ENCODE results near the gene ARMH2. TPM values are rescaled to one million over a fixed set of nuclear protein-coding genes. Genes with fewer than 3 reads are reported as not detected.

Gene ARMH2
- total RNA-seq = not detected in 2 replicates

DNA sequence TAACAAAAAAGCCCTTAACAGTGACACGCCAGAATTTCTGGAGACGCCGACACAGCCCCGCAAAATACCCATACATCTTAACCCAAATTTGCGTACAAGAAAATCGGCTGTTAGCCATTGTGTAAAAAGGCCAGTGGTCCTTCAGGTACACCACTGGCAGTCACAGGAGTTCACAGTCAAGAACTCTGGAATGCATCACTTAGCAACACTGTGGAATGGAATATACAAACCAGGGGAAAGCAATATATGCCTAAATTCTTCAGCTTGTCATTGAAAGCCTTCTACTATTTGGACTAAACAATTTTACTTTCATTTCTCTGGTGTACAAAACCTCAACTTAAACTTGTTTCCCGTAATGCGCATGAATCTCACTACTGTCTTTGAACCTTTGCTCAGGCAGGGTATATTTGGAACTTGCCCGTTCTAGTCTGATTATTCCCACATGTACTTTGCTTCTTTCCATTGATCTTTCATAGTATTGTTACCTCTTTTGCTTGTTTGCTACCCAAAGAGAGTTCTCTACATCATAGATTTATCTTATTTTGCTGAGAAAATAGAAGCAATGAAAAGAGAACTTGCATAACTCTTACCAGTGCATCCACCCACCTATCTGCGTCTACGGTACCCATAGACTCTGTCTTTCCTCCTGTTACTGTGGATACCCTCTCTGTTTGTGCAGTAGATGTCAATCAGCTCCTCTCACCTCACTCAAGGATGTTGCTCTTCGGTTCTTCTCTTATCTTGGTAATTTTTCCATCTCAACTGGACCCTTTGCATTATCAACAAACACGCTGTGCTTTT lies at the start of gene ARMH2:
ARMH2 (minus strand) TSS at position 178 of the 801 bp plus-strand sequence; CDS start at position 118, 60 bp downstream.

DNA sequence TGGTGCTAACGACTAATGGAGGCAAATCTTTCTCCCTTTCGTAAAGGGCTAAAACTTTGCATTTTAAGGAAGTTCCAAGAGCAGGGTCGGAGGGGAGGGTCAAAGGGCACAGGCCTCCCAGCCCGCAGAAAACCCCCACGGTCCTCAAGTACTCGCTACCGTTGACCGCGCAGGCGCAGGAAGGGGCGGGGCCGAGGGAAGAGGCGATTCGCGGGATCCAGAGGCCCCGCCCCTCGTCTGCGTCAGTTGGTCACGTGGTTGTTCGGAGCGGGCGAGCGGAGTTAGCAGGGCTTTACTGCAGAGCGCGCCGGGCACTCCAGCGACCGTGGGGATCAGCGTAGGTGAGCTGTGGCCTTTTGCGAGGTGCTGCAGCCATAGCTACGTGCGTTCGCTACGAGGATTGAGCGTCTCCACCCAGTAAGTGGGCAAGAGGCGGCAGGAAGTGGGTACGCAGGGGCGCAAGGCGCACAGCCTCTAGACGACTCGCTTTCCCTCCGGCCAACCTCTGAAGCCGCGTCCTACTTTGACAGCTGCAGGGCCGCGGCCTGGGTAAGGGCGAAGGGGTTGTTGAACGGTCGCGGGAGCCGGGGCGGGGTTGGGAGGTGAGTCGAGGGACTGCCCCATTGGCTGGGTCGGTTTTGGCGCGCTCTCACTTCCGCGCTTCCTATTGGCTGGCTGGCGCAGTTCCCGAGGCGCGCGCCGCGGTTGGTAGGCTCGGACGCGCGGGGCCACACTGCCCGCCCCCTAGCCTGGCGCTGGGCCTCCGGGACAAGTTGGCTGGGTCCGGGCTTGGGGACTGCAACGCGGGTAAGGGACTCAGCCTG lies 23.8 kb downstream of the ARMH2 start, which contains the start of gene GMNN:
GMNN (plus strand) TSS at position 242 of the 824 bp plus-strand sequence. CDS start 2,310 bp downstream, outside the sequence.

Other genes with a start within 250 kb of the ARMH2 start
- gene KIAA0319, start 152.7 kb downstream of the ARMH2 start, total RNA-seq = under 0.01 TPM in 1 of 2 replicates, not detected in the other
- 17.7 and 18.8 TPM in 2 replicates for gene TDP2, start 132.0 kb downstream of the ARMH2 start, total RNA-seq
- gene ACOT13, start 131.8 kb downstream of the ARMH2 start, total RNA-seq = 3.1 and 5.7 TPM in 2 replicates
- 159 and 163 TPM in 2 replicates for gene C6orf62, start 79.8 kb downstream of the ARMH2 start, total RNA-seq
- 10.1 and 37.5 TPM in 2 replicates for gene GMNN, start 24.0 kb downstream of the ARMH2 start, total RNA-seq
- gene RIPOR2, start 137.0 kb upstream of the ARMH2 start, total RNA-seq = 0.22 and 4.9 TPM in 2 replicates